GM21723 (cell line): ENCODE data around the gene NTRK3.

ENCODE experiments used
- ATAC-seq: cut with Tn5 transposase; IDR thresholded peaks from one replicate; pipeline ENCODE4 v1.9.1; 2021; ENCODE audit warnings: mild to moderate bottlenecking, moderate library complexity; ENCODE audit not compliant: unreplicated experiment

Gene NTRK3

GRCh38 chr15:88256279-88257230, at the start of gene NTRK3:
Gene NTRK3, minus strand, starts transcription at chr15:88256739. Its CDS starts 586 bp downstream, at chr15:88256153.
- no peak for ATAC-seq

- no peak for ATAC-seq
These were observed 46.9 kb upstream of the NTRK3 start for GRCh38 chr15:88303395-88303794.

- no peak for ATAC-seq
These were observed 45.8 kb upstream of the NTRK3 start for GRCh38 chr15:88302373-88302772.

- no peak for ATAC-seq
These were observed 44.8 kb upstream of the NTRK3 start for GRCh38 chr15:88301311-88301710.

DNA sequence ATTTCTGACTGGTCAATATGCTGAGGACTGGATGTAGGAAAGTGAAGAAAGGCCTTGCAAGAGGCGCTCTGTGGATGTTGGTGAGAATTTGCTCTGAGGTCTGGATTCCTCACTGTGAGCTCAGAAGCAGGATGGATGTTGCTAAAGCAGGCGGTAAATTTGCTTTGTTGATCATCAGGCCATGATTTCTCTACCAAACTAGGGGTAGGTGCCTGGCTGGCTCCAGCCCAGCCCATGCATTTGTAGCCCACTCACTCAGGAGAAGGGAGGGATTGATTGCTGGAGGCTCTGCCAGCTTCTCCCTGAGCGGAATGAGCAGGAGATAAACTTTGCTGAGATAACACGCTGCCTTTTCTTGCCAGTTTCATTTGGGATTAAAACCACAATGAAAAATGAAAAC, 44.3 kb upstream of the NTRK3 start:
- ATAC-seq: no peak

- ATAC-seq: no peak
These were observed 43.5 kb upstream of the NTRK3 start for GRCh38 chr15:88300089-88300488.

DNA sequence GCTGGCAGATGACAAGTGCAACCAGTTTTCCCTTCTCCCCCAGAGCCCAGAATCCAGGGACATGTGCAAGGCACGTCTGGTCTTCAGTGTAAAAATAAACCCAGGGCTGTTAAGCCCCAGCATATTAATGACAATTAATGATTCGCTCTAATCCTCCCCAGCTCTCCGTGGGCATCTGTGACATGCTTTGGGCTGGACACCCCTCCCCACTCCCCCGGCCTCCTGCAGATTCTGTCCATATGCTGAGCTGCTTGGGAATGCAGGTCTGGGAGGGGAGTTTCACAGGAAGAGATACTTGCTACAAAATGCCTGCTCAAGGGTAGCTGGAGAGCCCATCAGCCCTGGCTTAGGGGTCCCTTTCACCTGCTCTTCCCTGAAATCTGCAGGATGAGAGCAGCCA, 43.0 kb upstream of the NTRK3 start:
- ATAC-seq: no peak

GRCh38 chr15:88288661-88289060, 32.1 kb upstream of the NTRK3 start:
- ATAC-seq: no peak

GRCh38 chr15:88288206-88288605, 31.7 kb upstream of the NTRK3 start:
- no peak for ATAC-seq

DNA sequence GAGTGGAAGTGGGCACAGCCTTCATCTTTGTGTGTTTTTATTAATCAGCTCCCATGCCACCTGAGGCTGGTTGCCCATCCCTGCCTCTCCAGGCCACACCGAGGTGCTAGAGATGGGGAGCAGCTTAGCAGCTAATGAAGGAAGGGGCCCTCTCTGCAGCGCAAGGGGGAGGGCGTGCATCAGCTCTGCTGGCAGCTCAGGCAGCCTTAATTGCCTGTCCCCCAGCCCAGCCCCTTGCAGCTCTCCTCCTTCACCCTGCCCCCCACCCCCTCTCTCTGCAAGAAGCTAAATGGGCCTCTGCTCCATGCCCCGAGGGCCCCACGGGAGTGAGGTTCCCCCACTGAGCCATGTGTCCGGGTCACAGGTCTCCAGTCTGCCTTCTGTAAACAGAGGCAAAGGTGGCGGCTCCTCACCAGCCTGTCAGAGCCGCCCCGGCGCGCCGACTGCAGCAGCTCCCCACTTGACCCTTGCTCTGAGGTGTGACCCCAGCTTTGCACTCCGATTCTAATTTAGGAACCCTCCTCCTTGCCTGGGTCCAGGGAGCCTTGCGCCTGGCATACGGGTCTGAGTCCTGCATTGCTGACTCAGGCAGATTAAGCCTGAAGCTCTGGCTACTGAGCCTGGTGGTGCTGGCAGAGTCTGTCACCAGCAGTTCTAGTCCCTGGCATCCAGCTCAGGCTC, 27.9 kb upstream of the NTRK3 start:
- ATAC-seq: no peak

GRCh38 chr15:88282614-88283013, 26.1 kb upstream of the NTRK3 start:
- ATAC-seq: no peak

GRCh38 chr15:88276821-88277410, 20.4 kb upstream of the NTRK3 start:
- no peak for ATAC-seq

DNA sequence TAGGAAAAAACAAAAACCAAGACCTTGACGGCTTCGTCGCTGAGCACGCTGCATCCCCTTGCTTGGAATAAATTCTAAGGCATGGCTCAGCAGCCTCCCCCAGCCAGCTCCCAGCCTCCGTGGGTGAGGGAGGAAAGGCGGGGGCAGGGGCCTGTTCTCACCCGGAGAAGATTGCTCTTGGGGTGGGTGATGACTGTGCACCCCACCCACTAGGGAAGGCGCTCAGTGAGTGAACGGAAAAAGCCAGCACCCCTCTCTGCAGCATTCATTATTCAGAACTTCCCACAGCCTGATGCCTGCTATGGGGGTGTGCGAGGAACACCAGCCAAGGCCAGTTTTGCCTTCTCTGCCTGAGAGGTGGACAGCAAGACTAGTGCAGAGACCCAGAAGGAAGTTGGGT, 19.3 kb upstream of the NTRK3 start:
- ATAC-seq: no peak

- peak; percentile 84 for ATAC-seq
These were observed 18.3 kb upstream of the NTRK3 start for GRCh38 chr15:88274553-88275460.

DNA sequence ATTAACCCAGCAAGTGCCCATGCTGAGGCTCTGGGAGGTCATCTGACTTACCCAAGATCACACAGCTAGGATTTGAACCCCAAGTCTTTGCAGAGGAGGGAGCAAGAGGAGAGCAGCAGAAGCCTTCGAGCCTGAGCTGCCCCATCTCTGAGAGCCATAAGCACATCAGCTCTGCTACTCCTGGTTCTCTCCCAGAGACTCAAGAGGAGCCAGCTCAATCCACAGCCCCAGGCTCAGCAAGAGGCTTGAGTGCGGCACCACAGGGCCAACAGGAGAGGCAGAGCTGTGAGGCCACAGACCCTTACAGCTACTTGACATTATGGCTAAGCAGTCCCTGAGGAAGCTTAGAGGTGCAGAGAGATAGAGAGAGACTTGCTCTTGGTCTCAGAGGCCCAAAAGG, 15.9 kb upstream of the NTRK3 start:
- ATAC-seq: no peak

DNA sequence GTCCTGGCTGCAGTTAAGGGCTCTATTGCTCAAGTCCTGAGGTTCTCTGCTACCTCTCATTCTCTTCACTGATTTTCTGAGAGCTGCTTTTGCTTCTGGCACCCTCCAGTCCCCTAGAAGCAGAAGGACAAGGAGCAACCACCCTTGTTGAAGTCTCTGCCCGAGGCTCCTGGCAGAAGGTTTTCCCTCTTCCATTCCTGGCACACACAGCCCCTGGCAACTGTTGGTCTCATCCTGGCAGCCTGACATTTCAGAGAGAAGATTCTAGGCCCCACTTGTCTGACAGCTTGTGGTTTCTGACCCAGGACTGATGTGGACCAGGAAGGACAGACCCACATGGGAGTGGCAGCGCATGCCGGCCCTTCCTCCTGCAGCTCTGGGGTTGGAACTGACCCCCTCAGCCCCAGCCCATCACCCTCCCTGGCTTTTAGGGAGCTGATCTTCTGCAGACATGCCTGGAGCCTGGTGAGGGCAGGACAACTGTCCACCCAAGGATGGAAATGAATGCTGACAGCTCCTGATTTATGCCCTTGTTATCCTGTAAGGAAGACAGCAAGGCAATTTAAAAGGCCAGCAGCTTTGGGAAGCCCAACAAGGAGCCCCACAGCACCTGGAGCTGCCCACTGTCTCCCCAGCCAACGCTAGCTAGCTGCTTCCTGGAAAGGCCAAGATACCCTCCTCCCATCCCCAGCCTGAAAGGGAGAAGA, 13.0 kb upstream of the NTRK3 start:
- no peak for ATAC-seq

DNA sequence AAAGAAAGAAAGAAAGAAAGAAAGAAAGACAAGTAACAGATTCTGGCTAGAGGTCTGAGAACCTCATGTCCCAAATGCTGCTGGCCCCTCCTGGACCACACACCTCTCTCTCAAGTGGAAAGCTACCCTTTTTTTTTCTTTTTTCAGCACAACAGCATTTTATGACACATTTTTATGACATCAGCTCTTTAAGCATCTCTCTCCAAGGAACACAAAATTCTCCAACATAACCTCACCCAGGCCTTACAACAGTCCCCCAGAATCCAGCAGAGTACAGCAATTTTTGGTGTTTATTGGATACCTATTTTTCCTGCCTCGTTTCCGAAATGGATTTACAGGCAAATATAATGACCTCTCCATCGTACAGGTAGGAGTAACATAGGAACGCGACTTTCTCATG, 11.2 kb upstream of the NTRK3 start:
- no peak for ATAC-seq

GRCh38 chr15:88266170-88266569, 9.6 kb upstream of the NTRK3 start:
- ATAC-seq: no peak

DNA sequence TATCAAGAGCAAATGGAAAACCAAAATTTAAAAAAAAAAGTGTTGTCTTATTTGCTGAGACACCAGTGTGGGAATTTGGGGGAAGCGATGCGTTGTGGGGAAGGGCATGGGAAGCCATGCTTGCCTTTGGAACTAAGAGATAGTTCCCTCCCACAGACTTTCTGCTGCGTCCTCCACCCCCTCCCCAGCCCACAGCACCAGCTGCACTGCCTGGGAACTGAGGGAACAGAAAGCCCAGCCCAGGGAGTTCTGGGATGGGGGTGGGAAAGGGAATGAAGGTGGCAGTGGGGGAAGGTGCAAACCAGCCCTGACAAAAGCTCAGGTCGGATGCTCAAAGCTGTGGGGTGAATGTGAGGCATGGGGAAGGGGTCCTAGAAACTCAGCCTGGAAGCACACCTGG, 8.1 kb upstream of the NTRK3 start:
- no peak for ATAC-seq

DNA sequence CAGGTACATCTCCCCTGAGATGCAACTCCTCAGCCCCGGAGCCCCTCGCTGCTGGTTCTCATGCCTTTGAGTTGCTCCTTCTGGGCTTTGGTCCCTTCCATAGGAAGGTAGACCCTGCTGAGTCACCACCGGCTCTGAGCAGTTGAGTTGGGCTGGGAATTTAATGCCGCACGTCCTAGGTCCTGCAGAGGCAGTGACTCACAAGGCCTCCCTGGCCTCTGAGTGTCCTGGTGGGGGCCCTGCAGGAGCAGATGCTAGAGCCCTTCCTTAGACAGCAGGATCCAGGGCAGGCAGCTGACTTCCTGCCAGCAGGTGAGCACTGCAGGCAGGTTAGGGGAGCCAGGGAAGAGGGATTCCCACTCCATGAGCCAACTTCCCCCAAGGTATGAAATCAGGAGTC, 5.5 kb upstream of the NTRK3 start:
- no peak for ATAC-seq
